K562 (cell line): ENCODE results near the gene PRM2. TPM values are rescaled to one million over a fixed set of nuclear protein-coding genes. Genes with fewer than 3 reads are reported as not detected.

Source experiments
- CBFA2T2 ChIP-seq: fragments of 450-650 bp; conservative IDR thresholded peaks from 2 replicates; pipeline ENCODE4 v1.6.1; 2017; ENCODE audit warnings: mild to moderate bottlenecking
- CCNT2 ChIP-seq: IDR thresholded peaks from 2 replicates; pipeline ENCODE4 v1.6.1; 2011; ENCODE audit warnings: borderline replicate concordance, low read depth, mild to moderate bottlenecking, moderate library complexity, mixed read lengths, low read length; ENCODE audit not compliant: insufficient read length; ENCODE audit errors: extremely low read depth
- CTBP1 ChIP-seq: fragments of 450-650 bp; IDR thresholded peaks from 2 replicates; pipeline ENCODE4 v1.6.1; 2016; ENCODE audit warnings: borderline replicate concordance
- E2F1 ChIP-seq: sonication (generic); formaldehyde crosslinking; IDR thresholded peaks from 2 replicates; pipeline ENCODE4 v1.8.1; 2023; ENCODE audit warnings: mild to moderate bottlenecking, missing genetic modification reagents, moderate library complexity
- HMG20A ChIP-seq: fragments of 450-650 bp; formaldehyde crosslinking; conservative IDR thresholded peaks from 2 replicates; pipeline ENCODE4 v1.4.0; 2020; ENCODE audit warnings: mild to moderate bottlenecking, mixed read lengths
- HMGN3 ChIP-seq: IDR thresholded peaks from 2 replicates; pipeline ENCODE4 v1.6.1; 2011; ENCODE audit warnings: borderline replicate concordance, low read depth, mild to moderate bottlenecking, mixed read lengths, low read length; ENCODE audit not compliant: insufficient read length; ENCODE audit errors: extremely low read depth
- KAT2B ChIP-seq: IDR thresholded peaks from one replicate; pipeline ENCODE4 v1.6.1; 2012; ENCODE audit warnings: low read depth, mild to moderate bottlenecking, control low read depth, inconsistent platforms, low read length, moderate library complexity
- KDM1A ChIP-seq, 2 experiments: fragments of 450-650 bp; IDR thresholded peaks; 2 replicates each; pipeline ENCODE4 v1.6.1; 2016; ENCODE audit warnings: mild to moderate bottlenecking in 2 of 2
- MCM7 ChIP-seq, 2 experiments: fragments of 450-650 bp; IDR thresholded peaks; 2 replicates each; pipeline ENCODE4 v1.6.1; 2016 to 2018
- NCOA6 ChIP-seq: fragments of 450-650 bp; IDR thresholded peaks from 2 replicates; pipeline ENCODE4 v1.6.1; 2017; ENCODE audit warnings: mild to moderate bottlenecking
- RBFOX2 ChIP-seq: fragments of 200-400 bp; formaldehyde crosslinking; IDR thresholded peaks from 2 replicates; pipeline ENCODE4 v1.6.1; 2017; ENCODE audit warnings: low read depth, mild to moderate bottlenecking, low read length, moderate library complexity
- SAFB2 ChIP-seq: fragments of 200-400 bp; formaldehyde crosslinking; IDR thresholded peaks from 2 replicates; pipeline ENCODE4 v1.6.1; 2018; ENCODE audit warnings: borderline replicate concordance, low read length, low read depth, moderate library complexity; ENCODE audit not compliant: severe bottlenecking
- STAG1 ChIP-seq: sonication (generic); formaldehyde crosslinking; IDR thresholded peaks from 2 replicates; pipeline ENCODE4 v1.5.0; 2020; ENCODE audit warnings: missing genetic modification reagents, borderline replicate concordance
- TAF9B ChIP-seq: fragments of 450-650 bp; IDR thresholded peaks from 2 replicates; pipeline ENCODE4 v1.6.1; 2018; ENCODE audit warnings: mild to moderate bottlenecking; ENCODE audit not compliant: partially characterized antibody
- TRIM28 ChIP-seq: fragments of 450-650 bp; IDR thresholded peaks from 2 replicates; pipeline ENCODE4 v1.6.1; 2017
- U2AF1 ChIP-seq: fragments of 200-400 bp; formaldehyde crosslinking; optimal IDR thresholded peaks from 2 replicates; pipeline ENCODE3; 2017; ENCODE audit warnings: mild to moderate bottlenecking, low read depth, low read length, moderate library complexity
- ZBTB26 ChIP-seq: fragments of 450-650 bp; formaldehyde crosslinking; IDR thresholded peaks from 2 replicates; pipeline ENCODE4 v1.4.0; 2022; ENCODE audit warnings: missing genetic modification characterization
- ZNF224 ChIP-seq: sonication (generic); formaldehyde crosslinking; IDR thresholded peaks from 2 replicates; pipeline ENCODE4 v1.8.0; 2022; ENCODE audit warnings: mild to moderate bottlenecking, missing genetic modification reagents
- ZNF561 ChIP-seq: fragments of 450-650 bp; formaldehyde crosslinking; conservative IDR thresholded peaks from 2 replicates; pipeline ENCODE4 v1.4.0; 2020; ENCODE audit warnings: mild to moderate bottlenecking, moderate library complexity
- ZNF766 ChIP-seq: fragments of 200-800 bp; sonication (Bioruptor generic); conservative IDR thresholded peaks from 2 replicates; pipeline ENCODE4 v1.6.1; 2016; ENCODE audit warnings: missing genetic modification characterization, missing compliant biosample characterization
- polyA plus RNA-seq, 8 experiments: library from polyadenylated mRNA; depleted of rRNA in 4 of 8; stranded (reverse) in 5 of 8; unstranded in 3 of 8; fragments of >200 nt; fragmentation: Nextera tagmentation in 2 of 8; fragmentation: Illumina TruSeq in 1 of 8; extraction: Ambion mirVana in 2 of 8; extraction: Trizol in 1 of 8; gene quantifications; 2 replicates each; pipeline versions ENCODE4 v1.2.1 to v1.2.3, GENCODE V29; 2011 to 2014; ENCODE audit warnings: inconsistent platforms in 1 of 8, missing spikeins in 1 of 8
- total RNA-seq, 7 experiments: library from RNA; depleted of rRNA in 6 of 7; stranded (reverse); fragments of >200 nt in 6 of 7; fragmentation: Illumina TruSeq in 2 of 7; extraction: Trizol in 2 of 7; gene quantifications; 2 replicates each; pipeline versions ENCODE4 v1.2.1 to v1.2.3, GENCODE V29; 2011 to 2021; ENCODE audit warnings: low replicate concordance in 1 of 7

Gene PRM2
- total and polyA plus RNA-seq, 9 of the 15 experiments (the other 6 are each of a cell fraction or from before 2014, with no cell fraction given): not detected

GRCh38 chr16:11257131-11257938 is 18.9 kb downstream of the PRM2 start (continued):
- TF ChIP-seq RBFOX2 (no peak), HMGN3 (no peak), KAT2B (no peak), TRIM28 (no peak), TAF9B (no peak), NCOA6 (no peak), E2F1 (CRISPR knock-in tag) (no peak), SAFB2 (no peak), CBFA2T2 (no peak), HMG20A (CRISPR knock-in tag) (no peak), ZNF224 (CRISPR knock-in tag) (no peak), MCM7 (IDR thresholded peaks at IDR 0.05) (no peak), STAG1 (CRISPR knock-in tag) (peak; percentile 77; the same call in 1 of the 2 replicates), U2AF1 (no peak), CTBP1 (peak; percentile 73; the same call in 1 of the 2 replicates), CCNT2 (no peak), ZNF766 (CRISPR knock-in tag) (no peak), ZNF561 (CRISPR knock-in tag) (no peak), KDM1A (IDR thresholded peaks at IDR 0.05) (no peak), ZBTB26 (no peak)
